ENCODE data around the gene ATP6V0D1. TPM values are rescaled to one million over a fixed set of nuclear protein-coding genes. Genes with fewer than 3 reads are reported as not detected.

Gene ATP6V0D1
- total and polyA plus RNA-seq, 7 donors, result 60.2 to 104 (median 85.3) TPM

- Histone ChIP-seq H3K27me3 (ENCODE audit: insufficient read depth in 3 of 3, low read length in 2 of 3) (no peaks in the 10 kb centered on the region), H3K9me3 (no peaks in the 10 kb centered on the region), H3K4me3 (no peak overlapping the region), H3K4me1 (peaks cover 31% of the 10 kb centered on the region), H3K36me3 (ENCODE audit: insufficient read depth in 1 of 2, low read depth in 1 of 2) (no peaks in the 10 kb centered on the region), H3K27ac (no peak overlapping the region)
- no peak for ATAC-seq
- no peak for TF ChIP-seq CTCF (IDR thresholded peaks at IDR 0.05)
- intact Hi-C loops (cut with DNase I), result no loop called here
- no peak for DNase-seq
- WGBS, 3 donors, result 95 to 99% (median 99%) methylated on average over 5 of the region's 5 CpGs
These were observed 76.2 kb downstream of the ATP6V0D1 start for GRCh38 chr16:67404740-67405226.

- peak in 1 of 4 donors; percentile 1 for ATAC-seq
- DNase-seq, result peak in 1 of 2 donors; percentile 39
These were observed 76.9 kb downstream of the ATP6V0D1 start for GRCh38 chr16:67403976-67404555.

GRCh38 chr16:67400901-67401300 lies 80.1 kb downstream of the ATP6V0D1 start:
- WGBS, 3 donors, result 96 to 98% (median 97%) methylated on average over 14 of the region's 14 CpGs
- intact Hi-C loops (cut with DNase I), result no loop called here
- peak in 1 of 2 donors; percentile 49 for DNase-seq
- no peak overlapping the region for H3K4me3 ChIP-seq
- ATAC-seq, result no peak
- no peak for TF ChIP-seq CTCF (IDR thresholded peaks at IDR 0.05)
- H3K27ac ChIP-seq, result no peak overlapping the region
- no peaks in the 10 kb centered on the region for H3K36me3 ChIP-seq (ENCODE audit: insufficient read depth in 1 of 2, low read depth in 1 of 2)
- H3K27me3 ChIP-seq (ENCODE audit: insufficient read depth in 3 of 3, low read length in 2 of 3), result no peaks in the 10 kb centered on the region
- H3K9me3 ChIP-seq, result no peaks in the 10 kb centered on the region
- H3K4me1 ChIP-seq, result peaks cover 30% of the 10 kb centered on the region

More at GRCh38 chr16:67403976-67404555, 76.9 kb downstream of the ATP6V0D1 start:
- no peaks in the 10 kb centered on the region for H3K27me3 ChIP-seq (ENCODE audit: insufficient read depth in 3 of 3, low read length in 2 of 3)
- intact Hi-C loops (cut with DNase I), result no loop called here
- H3K27ac ChIP-seq, result no peak overlapping the region
- H3K9me3 ChIP-seq, result no peaks in the 10 kb centered on the region
- no peak overlapping the region for H3K4me3 ChIP-seq
- peaks cover 37% of the 10 kb centered on the region for H3K4me1 ChIP-seq
- TF ChIP-seq CTCF (IDR thresholded peaks at IDR 0.05), result no peak
- no peaks in the 10 kb centered on the region for H3K36me3 ChIP-seq (ENCODE audit: insufficient read depth in 1 of 2, low read depth in 1 of 2)
- 79 to 82% (median 81%) methylated on average over 11 to 12 of the region's 12 CpGs for WGBS, 3 donors

DNA sequence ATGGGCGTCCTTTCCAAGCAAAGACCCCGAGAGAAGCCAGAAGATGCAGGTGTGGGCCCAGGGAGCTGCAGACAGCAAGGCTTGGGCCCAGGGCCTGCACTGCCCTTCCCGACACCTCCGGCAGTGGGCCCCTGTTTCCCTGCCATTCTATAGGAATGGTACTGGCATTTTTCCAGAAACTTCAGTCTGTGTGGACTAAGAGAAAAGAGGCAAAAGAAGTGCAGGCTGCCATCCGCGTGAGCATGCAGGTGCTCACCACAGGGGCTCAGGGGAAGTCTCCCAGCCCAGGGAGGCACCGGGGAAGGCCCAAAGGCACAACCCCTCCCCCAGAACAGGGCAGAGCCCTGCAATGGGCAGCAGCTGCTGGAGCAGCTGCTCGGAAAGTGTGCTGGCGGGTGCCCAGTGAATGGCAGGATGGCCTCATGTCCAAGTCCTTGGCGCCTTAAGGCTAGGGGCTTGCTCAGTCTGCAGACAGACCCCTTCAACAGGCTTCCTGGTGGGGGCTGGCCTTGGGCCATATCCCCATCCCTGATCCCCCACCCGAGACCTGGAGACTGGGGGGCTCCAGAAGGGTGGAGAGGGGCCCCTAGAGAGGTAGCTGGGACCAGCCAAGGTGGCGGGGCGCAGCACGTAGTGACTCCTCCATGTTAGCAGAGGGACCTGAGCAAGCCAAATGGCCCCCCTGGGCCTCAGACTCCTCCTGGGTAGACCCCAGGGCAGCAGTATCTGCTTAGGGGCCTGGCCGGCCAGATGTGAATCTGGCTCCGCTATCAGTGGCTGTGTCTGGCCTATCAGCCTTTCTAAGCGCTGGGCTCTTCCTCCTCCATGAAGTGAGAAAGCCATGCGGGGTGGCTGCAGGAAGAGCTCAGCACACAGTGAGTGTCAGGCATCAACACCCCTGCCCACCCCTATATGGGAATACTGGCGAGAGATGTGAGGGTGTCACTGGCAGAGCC lies 80.9 kb downstream of the ATP6V0D1 start:
- WGBS, 3 donors, result 56 to 57% (median 57%) methylated on average over 19 of the region's 19 CpGs

More for the DNA sequence above, 80.9 kb downstream of the ATP6V0D1 start:
- Histone ChIP-seq H3K36me3 (ENCODE audit: insufficient read depth in 1 of 2, low read depth in 1 of 2) (no peaks in the 10 kb centered on the region), H3K4me3 (no peak overlapping the region), H3K27ac (no peak overlapping the region), H3K4me1 (peaks cover 28% of the 10 kb centered on the region), H3K27me3 (ENCODE audit: insufficient read depth in 3 of 3, low read length in 2 of 3) (no peaks in the 10 kb centered on the region), H3K9me3 (no peaks in the 10 kb centered on the region)
- ATAC-seq (peak; percentile 45 to 70 (median 61)), DNase-seq (peak; percentile 41 to 67)
- no peak for TF ChIP-seq CTCF (IDR thresholded peaks at IDR 0.05)
- intact Hi-C loops (cut with DNase I), result no loop called here

Data from psoas muscle (tissue), 8 donors.